ENCODE data around the gene PLCH2. TPM values are rescaled to one million over a fixed set of nuclear protein-coding genes. Genes with fewer than 3 reads are reported as not detected.

PLCH2 gene
- total RNA-seq, 2 experiments from 2014 or later = 1.4 to 2.2 TPM

DNA sequence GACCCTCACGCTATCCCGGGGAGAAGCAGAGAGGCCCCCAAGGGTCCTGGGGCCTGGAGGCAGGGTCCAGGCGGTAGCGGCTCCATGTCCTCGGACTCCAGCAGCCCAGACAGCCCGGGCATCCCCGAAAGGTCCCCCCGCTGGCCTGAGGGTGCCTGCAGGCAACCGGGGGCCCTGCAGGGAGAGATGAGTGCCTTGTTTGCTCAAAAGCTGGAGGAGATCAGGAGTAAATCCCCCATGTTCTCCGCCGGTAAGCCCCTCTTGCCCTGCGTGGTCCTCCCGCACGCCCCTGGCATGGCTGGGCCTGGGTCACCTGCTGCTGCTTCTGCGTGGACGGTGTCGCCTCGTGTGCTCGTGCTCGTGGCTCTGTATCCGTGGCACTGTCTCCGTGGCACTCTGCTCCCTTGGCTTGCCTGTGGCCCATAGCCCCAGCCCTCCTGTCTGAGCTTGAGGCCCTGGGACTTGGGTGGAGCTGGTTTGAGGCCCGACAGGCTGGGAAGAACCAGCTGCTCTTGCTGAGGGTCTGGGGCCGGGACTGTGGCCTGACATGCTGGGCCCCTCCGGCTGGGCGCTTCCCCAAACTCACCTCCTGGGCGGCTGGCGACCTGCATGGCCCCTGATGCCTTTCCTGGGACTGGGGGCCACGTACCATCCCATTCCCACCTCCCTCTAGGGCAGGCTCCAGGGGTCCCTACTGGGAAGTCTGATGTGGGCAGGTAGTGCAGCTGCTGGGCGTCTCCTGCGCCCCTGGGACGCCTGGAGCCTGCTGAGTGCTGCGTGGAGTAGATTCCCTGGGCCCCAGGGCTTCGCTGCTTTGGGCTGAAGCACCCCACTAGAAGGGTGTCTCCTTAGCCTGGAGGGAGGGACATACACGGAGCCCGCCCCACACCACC lies 26.8 kb downstream of the PLCH2 start:
- intact Hi-C loops (cut with micrococcal nuclease; ENCODE audit: unreplicated experiment) = no loop called here

DNA sequence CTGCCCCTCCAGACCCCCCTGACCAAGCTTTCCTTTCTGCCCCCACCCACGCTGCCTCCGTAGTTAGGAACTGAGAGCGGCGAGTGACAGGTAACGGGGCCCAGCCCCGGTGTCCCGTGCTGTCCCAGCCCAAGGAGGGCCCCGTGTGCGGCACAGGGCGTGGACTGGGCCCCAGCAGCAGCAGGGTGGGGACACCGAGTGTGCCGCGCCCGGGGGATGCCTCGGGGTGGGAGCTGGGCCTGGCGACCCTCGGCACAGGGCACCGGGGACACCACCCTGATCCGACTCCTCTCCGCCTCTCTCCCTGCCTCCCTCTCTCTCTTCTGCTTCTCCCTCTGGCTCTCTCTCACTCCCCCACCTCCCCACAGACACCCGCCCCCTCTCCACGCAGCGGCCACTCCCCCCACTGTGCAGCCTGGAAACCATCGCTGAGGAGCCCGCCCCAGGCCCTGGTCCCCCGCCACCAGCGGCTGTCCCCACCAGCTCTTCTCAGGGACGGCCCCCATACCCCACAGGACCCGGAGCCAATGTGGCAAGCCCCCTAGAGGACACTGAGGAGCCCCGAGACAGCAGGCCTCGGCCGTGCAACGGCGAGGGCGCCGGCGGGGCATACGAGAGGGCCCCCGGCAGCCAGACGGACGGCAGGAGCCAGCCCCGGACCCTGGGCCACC lies 27.6 kb downstream of the PLCH2 start:
- POLR2A ChIA-PET = no interaction called here

More for the DNA sequence above, 26.8 kb downstream of the PLCH2 start:
- Histone ChIP-seq H4K20me1 (ENCODE audit: insufficient read depth, low read length) (no peaks in the 10 kb centered on the region), H3K27ac (ENCODE audit: low read depth, low read length, poor library complexity, severe bottlenecking) (no peak overlapping the region), H3K4me1 (ENCODE audit: insufficient read depth, low read length, poor library complexity, severe bottlenecking) (peaks cover 26% of the 10 kb centered on the region), H2AFZ (ENCODE audit: low read length) (no peak overlapping the region), H3K36me3 (ENCODE audit: insufficient read depth, low read length) (peaks cover 10% of the 10 kb centered on the region; the same call in 1 of the 2 replicates), H3K79me2 (ENCODE audit: insufficient read depth, low read depth, low read length) (no peaks in the 10 kb centered on the region), H3K9me2 (ENCODE audit: insufficient read depth, low read length) (no peaks in the 10 kb centered on the region), H3K4me3 (ENCODE audit: low read depth, low read length, poor library complexity, severe bottlenecking) (no peak overlapping the region), H3K9me3 (ENCODE audit: low read length) (no peaks in the 10 kb centered on the region), H3K4me2 (ENCODE audit: low read length) (no peak overlapping the region)
- ChIA-PET POLR2A (no interaction called here), CTCF (ENCODE audit: unreplicated experiment) (no interaction called here)
- no TSS peak for BruUV-seq (replicated peaks)
- DNase-seq (ENCODE audit: low spot score) = no peak
- TF ChIP-seq EZH2phosphoT487 (IDR thresholded peaks at IDR 0.05; ENCODE audit: borderline replicate concordance, low read depth, low read length) = no peak
- TF ChIP-seq, protein P1, sequence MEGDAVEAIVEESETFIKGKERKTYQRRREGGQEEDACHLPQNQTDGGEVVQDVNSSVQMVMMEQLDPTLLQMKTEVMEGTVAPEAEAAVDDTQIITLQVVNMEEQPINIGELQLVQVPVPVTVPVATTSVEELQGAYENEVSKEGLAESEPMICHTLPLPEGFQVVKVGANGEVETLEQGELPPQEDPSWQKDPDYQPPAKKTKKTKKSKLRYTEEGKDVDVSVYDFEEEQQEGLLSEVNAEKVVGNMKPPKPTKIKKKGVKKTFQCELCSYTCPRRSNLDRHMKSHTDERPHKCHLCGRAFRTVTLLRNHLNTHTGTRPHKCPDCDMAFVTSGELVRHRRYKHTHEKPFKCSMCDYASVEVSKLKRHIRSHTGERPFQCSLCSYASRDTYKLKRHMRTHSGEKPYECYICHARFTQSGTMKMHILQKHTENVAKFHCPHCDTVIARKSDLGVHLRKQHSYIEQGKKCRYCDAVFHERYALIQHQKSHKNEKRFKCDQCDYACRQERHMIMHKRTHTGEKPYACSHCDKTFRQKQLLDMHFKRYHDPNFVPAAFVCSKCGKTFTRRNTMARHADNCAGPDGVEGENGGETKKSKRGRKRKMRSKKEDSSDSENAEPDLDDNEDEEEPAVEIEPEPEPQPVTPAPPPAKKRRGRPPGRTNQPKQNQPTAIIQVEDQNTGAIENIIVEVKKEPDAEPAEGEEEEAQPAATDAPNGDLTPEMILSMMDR (conservative IDR thresholded peaks at IDR 0.05; ENCODE audit: low read length) = no peak

More for the DNA sequence above, 27.6 kb downstream of the PLCH2 start:
- no TSS peak for BruUV-seq (replicated peaks)
- Histone ChIP-seq H3K36me3 (ENCODE audit: insufficient read depth, low read length) (peaks cover 16% of the 10 kb centered on the region; the same call in 1 of the 2 replicates), H3K9me2 (ENCODE audit: insufficient read depth, low read length) (no peaks in the 10 kb centered on the region), H3K4me1 (ENCODE audit: insufficient read depth, low read length, poor library complexity, severe bottlenecking) (peaks cover 18% of the 10 kb centered on the region), H3K4me3 (ENCODE audit: low read depth, low read length, poor library complexity, severe bottlenecking) (no peak overlapping the region), H2AFZ (ENCODE audit: low read length) (no peak overlapping the region), H3K27ac (ENCODE audit: low read depth, low read length, poor library complexity, severe bottlenecking) (no peak overlapping the region), H3K79me2 (ENCODE audit: insufficient read depth, low read depth, low read length) (no peaks in the 10 kb centered on the region), H3K4me2 (ENCODE audit: low read length) (no peak overlapping the region), H4K20me1 (ENCODE audit: insufficient read depth, low read length) (no peaks in the 10 kb centered on the region), H3K9me3 (ENCODE audit: low read length) (no peaks in the 10 kb centered on the region)
- no peak for DNase-seq (ENCODE audit: low spot score)
- intact Hi-C loops (cut with micrococcal nuclease; ENCODE audit: unreplicated experiment) = no loop called here
- TF ChIP-seq, protein P1 (conservative IDR thresholded peaks at IDR 0.05; ENCODE audit: low read length) = no peak
- no peak for TF ChIP-seq EZH2phosphoT487 (IDR thresholded peaks at IDR 0.05; ENCODE audit: borderline replicate concordance, low read depth, low read length)
- CTCF ChIA-PET (ENCODE audit: unreplicated experiment) = no interaction called here
